GM21717 (cell line): ENCODE measurements around the gene SUB1.
"Not testable (repeated sequence)": the region's sequence is repeated elsewhere in the genome, so short reads cannot be mapped to it uniquely, and the experiment has no call there.

Source experiments
- ATAC-seq: cut with Tn5 transposase; IDR thresholded peaks from one replicate; pipeline ENCODE4 v1.9.1; 2021; ENCODE audit warnings: mild to moderate bottlenecking, moderate library complexity; ENCODE audit not compliant: unreplicated experiment

SUB1 gene

DNA sequence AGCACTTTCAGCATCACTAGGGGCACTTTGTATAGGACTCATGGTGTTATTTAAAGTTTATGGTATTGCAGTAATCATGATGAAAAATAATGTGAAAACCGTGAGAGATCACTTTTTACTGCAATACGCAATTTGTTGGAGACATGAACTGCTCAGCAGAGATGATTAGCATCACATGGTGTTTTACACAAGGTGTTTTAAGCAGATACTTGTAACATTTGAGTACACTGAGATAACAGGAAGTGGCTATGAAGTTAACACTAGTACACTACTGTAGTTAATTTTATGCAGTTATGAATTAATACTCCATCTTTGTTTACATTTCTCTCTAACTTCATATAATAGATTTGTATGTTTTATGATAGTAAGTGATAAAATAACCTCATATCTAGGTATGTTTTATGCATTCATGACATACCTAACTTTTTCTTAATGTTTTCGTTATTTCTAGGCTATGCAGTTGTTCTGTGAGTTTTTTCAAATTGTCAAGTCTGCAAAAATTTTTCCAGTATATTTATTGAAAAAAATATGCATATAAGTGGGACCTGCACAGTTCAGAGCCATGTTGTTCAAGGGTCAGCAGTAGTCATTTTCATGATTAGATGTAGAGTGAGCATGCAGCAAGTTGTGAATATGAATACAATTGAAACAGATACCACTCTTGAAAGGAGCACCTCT is 13.0 kb downstream of the SUB1 start:
- ATAC-seq: no peak

DNA sequence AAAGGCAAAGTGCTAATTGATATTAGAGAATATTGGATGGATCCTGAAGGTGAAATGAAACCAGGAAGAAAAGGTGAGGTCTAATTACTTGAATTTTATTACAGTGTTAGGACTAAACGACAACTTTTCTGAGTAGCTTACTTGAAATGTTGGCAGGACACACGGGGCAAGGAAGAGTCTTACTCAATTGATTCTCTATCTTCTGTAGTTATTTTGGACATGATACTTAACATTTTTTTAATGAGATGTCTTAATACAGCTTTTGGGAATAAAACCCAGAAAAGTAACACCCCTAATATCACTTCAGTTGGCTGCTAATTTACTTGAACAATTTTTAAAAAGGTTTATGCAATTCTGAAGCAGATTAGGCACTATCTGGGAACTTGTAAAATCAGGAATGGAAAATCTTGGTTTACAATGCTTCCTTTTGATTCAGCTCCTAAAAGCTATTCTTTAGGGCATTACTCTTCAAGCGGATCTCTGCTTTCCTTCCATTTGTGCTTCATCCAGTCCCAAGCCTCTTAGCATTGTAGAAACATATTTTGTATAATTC is 13.7 kb downstream of the SUB1 start:
- no peak for ATAC-seq

DNA sequence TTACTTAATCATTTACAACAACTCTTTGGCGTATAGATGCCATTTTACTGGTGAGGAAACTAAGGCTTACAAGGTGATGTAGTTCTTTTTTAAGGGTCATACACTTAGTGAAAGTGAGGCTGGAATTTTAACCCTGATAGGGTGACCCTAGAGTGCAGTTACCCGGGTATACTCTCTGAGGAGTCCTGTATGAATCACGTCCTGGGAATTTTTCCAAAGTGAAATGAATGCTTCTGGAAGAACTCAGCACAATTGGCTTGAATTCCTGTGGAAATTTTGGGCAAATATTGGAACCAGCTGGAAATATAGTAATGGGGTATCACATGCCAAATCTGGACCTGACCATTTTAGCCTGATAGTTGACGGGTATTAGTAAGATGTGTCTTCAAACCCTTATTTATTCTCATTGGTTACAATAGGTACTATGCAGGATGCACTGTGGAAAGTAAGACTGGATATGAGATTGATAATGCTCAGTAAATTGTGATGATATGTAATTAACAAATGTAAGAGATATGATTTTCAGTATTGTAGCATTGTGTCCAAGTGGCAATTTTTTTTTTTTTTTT is 14.8 kb downstream of the SUB1 start:
- no peak for ATAC-seq

DNA sequence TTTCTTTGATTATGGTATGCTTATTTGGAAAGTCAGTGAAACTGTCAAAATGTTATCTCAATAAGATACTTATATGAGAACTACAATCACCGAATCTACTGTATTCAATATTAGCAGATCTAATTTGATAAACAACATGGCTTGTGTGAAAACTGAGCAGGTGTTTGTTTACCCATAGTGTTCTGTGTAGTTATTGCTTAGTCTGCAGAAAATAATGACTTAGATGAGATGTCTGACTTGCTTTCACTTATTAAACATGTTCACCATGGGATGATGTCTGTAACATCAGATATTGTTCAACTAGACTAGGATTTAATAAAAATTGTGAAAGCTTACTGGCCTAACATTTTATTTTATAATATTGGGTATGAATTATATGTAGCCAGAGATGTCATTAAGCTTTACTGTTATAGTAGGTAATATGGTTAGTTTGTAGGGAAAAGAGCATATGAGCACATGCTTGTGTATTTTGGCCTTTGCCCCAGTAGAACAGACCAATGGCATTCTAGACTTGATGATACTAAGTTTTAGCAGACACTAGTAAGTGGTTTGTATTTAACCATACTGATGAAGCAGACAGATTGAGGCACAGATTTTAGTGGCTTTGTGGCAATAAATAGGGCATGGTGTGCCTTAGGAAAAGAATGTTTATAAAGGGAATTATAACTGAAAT is 16.4 kb downstream of the SUB1 start:
- no peak for ATAC-seq

DNA sequence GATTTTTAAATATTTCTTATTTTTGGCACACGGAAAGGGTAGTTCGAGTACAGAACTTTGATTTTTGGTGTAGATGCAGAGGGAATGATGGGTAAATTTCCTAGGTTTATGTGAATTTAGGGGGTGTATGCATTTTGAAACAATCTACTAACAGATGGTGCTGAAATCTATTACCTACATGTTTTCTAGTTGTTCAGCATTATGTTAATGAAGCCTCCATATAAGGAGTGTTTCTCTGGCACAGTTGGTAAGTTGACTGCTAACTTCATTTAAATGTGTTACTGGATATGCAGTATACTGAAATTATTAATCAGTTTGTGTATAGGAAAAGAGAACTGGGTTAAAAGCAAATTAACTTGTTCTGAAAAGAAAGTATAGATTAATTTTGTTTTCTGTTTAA is 17.5 kb downstream of the SUB1 start:
- no peak for ATAC-seq

DNA sequence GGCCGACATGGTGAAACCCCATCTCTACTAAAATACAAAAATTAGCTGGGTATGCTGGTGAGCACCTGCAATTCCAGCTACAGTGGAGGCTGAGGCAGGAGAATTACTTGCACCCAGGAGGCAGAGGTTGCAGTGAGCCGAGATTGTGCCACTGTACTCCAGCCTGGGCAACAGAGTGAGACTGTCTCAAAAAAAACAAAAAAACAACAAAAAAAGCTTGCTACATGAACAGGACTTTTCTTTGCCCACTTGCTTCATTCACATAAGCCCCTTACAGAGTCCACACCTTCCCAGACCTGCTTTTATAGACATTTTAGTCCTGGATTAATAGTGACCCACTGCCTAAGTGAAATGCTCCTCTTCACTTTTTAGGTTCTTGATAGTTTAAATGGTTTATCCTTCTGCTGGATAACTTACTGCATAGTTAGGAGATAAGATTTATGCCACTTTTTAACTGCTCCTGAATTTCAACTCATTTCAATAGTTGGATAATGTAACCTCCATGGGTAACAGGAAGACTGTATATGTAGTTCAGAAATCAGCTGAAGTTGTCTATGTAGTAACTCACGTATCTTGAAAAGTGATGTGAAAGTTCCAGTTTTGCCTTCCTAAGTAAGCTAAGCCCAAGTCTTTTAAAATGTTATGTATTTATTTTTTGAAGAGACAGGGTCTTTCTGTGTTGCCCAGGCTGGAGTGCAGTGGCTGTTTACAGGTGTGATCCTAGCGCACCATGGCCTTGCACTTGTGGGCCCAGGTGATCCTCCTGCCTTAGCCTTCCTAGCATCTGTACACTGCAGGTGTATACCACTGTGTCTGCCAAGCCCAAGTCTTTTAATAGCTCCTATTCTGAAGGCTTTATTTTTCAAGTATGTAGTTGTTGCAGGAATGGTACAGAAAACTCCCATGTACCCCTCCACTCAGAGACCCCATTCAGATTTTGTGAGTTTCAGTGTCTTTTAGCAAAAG is 19.7 kb downstream of the SUB1 start:
- no peak for ATAC-seq

DNA sequence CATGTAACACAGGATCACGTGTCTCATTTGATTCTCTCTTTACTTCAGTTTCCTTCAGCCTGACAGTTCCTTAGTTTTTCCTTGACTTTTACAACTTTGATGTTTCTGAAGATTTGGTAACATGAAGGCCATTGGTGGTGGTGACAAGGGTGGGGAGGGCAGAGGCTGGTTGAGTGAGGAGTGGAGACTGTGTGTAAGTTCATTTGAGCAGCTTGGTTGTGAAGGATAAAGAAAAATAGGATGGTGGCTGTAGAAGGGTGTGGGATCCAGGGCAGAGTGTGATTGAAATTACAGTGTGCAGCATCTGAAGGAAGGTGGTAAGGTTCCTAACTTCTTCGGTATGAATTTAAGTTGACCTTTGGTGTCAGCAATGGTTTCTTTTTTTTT is 20.4 kb downstream of the SUB1 start:
- ATAC-seq: no peak

DNA sequence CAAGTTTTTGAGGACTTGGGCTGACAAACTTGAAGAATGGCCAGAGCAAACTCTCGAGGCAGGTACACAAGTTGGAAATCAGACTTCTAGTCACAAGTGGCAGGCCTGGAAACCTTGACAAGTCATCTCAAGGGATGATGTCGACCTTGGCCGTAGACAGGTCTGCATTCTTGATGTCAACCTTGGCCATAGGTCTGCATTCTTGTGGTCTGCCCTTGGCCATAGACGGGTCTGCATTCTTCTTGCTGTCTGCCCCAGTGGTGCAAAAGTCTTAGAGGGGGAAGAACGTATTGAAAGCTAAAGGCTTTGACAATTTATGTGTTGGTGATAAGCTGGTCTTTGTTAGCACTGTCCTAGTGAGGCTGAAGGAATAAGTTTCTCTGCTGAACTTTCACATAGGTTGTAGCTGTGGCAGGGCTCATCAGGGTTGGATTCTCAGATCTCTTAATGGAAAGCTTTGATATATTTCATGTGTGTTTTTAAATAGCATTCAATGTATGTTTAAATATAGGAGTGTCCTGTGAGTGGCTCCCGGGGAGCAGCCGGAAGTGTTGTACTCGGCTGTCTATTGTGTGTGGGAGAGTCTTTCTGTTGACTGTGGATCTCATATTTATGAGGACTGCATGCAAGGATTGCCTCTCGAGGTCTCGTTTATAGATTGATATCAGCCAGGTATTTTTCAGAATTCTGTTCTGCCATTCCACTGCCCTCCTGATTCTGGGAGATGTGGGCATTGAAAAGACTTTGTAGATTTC is 27.0 kb downstream of the SUB1 start:
- ATAC-seq: no peak

DNA sequence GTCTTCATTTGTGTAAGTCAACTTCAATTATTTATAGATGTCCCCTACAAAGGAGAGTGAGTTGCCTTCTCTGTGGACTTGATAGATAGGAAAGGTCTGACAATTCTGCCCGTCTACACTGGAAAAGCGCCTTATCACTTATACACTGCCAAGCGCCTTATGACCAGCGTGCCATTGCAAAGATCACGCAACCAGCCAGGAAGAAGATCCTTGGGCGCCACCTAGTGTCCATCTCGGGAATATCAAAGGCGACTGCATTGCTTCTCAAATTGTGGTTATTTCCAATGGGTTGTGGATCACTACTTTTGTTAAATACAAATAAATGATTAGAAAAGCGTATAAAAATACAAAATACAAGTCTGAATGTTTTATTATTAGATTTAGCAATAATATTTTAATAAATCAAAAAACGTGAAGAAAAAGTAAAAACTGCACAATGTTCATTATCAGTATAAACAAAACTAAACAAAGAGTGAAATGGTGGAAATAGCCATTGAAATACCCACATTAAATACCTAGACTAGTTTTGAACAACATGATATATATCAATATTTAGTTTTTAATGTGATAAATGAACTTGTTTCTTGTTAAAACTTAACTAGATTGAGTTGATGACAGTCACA is 27.8 kb downstream of the SUB1 start:
- peak; percentile 57 for ATAC-seq

DNA sequence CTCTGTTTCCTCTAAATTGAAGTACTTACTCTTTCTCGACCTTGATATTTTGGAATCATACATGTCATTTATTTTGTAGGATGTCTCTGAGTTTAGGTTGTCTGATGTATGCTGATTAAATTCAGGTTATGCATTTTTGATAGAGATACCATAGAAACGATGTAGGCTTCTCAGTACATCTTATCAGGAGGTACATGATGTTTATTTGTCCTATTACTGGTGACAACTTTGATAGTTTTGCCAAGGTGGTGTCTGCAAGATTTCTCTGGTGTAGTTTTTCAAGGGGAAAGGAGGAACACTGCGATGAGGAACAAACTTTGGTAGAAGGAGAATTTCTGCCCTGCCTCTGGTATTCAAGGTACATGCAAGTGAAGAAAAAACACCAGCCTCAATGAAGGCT is 29.9 kb downstream of the SUB1 start:
- no peak for ATAC-seq

DNA sequence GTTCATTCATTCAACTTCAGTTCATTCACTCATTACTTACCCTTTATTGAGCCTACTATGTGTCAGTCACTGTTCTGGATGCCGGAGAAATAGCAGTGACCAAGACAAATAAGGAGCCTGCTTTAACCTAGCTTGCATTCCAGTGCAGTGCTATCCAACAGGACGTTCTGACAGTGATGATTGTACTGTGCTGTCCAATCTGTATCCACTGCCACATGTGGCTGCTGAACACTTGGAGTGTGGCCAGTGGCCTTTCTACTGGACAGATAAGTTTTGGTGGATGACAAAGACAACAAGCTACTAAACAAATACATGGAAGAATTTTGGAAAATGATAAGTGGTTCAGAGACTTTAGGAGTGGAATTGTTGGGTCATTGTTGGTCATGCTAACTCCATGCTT is 33.6 kb downstream of the SUB1 start:
- no peak for ATAC-seq

DNA sequence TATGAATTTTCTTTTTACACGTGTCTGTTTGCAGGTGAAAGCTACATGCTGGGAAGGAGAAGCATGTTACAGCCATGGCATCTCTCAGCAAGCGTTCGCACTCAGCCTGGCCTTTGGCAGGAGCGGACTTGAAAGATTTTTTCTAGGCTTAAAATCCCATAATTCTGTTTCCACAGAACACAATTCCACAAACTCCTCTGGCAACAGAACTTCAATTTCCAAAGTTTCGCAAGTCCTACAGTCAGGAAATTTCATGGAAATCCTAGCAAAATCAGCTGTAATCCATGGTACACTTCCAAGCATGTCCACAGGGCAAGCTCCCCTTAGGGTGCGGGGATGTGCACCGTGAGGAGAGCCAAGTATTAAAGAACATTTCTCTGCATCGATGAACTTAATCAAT is 35.9 kb downstream of the SUB1 start:
- ATAC-seq: no peak

DNA sequence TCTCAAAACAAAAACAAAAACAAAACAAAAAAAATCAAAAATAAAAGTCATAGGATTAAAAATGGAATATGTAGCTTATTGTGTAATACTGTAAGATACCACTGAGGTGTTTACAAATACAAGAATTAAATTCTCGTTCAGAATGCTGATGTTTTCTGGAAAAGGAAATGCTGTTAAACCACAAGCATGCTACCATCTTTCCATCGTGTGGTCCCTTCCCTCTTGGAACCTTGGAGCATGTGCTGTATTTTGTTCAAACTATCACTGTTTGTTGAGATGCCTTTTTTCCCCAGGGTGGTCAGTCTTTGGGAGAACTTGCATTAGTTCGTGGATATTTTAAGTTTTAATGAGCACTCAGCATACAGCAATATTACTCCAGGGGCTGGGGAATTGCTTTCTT is 39.7 kb downstream of the SUB1 start:
- no peak for ATAC-seq

DNA sequence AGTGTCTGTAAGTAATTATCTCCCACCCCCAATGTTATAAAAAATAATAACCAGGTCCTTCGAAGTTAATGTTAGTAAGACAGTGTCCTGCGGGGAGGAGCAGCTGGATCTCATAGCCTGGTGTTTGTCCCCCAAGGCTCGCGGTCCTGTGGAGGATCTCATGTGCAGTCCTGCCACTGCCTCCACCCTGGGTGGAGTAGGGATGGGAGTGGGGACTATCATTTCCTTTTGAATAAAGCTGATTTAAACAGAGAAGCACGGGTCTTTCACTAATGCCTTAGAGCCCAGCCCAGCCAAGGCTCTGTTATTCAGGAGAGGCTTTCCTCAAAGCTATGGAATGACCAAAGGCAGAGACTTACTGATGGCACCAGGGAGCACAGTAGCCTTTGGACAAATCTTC is 40.2 kb downstream of the SUB1 start:
- no peak for ATAC-seq

DNA sequence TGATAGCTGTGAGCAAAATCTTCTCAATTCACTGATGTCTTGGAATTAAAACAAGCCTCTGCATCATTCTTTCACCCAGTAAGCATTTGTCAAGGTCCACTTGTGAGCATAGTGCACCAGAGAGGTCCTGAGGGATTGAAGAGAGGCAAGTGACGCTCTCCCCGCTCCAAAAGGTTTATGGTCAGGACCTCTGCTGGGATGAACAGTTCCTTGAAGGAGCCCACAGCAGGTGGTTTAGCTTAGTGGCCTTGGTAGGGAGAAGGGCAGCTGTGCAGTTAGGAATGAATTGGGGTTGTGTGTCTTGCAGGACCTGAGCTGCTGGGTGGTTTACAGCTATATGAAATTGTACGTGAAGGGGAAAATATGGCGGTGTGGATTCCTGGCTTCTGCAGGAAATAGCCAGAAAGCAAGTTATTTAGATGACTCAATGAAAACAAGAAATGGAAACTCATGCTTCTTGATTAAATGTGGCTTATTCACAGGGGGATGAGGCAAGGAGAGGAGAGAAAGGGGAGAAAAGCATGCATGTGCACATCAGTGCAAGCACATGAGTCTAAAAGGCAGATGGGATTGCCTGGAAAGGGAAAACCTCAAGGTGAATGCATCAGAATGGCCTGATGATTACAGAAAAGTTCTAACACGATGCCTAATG is 42.0 kb downstream of the SUB1 start:
- ATAC-seq: no peak

DNA sequence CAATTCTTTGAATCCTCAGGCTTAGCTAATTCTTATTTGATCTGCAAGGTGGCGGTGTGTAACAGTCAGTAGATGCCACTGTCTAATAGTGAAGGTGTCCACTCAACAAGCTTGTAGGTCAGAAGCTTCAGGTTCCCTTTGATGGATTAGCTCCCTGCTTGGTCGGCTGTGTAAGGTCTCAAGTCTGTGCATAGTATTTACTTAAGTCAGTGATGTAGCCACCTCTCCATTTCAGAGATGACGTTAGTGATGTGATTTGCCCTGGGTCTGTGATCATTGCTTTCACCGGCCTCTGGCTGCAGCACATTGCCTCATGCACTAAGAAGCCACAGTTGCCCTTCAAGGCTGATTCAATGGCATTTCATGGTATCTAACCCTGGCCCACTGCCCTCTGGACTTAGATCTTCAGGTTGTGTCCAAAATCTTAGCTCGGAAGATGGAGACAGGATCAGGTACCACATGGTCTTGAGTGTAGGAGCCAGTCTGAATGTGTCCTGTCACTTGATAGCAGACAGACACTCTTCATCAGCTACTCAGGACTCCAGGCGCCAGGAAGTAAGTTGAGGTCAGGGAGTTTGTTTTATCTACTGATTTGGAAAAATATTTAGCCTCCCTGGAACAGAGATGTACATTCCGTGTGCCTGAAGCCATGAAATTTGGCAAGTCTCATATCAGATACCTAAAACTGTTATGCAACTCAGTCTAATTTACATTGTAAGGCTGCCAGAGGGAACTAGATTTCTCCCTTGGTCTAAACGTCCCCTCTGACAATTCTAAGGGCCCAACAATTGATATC is 42.9 kb downstream of the SUB1 start:
- no peak for ATAC-seq

DNA sequence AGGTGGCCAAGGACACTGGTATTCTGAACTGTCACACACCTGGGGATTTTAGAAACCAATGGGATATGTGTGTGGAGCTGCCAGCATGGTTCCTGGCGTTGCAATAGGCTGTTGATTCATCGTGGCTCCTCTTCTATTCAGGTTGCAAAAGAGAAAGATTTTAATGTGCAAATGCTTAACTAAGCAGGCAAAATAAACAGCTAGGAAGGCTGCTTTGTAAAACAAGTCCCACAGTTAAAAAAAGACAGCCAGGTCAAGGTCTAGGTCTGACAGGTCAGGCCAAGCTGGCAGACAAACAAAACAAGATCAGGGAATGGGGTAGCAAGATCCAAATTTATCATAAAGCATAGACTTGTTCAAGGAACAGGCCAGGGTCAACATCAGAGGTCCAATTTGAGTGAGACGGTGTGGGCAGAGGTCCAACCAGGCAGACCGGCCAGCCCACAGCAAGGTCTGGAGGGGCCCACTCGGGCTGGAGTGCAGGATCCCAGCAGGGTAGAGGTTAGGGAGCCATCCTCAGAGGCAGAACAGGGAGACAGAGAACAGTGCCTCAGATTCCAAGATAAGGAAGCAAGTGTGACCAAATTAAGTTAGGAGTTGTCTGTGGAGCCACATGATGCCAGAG is 45.6 kb downstream of the SUB1 start:
- ATAC-seq: no peak

DNA sequence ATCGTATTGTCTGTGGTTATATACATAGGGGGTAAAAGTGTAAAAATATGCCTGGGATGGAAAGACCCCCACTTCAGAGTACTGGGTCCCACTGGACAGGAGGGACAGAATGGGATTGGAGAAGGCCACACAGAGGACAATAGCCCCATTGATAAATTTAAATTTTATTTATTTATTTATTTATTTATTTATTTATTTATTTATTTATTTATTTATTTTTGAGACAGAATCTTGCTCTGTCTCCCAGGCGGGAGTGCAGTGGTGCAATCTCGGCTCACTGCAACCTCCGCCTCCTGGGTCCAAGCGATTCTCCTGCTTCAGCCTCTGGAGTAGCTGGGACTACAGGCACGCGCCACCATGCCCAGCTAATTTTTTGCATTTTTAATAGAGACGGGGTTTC is 47.7 kb downstream of the SUB1 start:
- not testable (repeated sequence) for ATAC-seq
